ENCODE measurements around the gene ACOXL.

ACOXL gene

GRCh38 chr2:110725370-110725769 lies 7.0 kb upstream of the ACOXL start:
- H3K79me2 ChIP-seq (ENCODE audit: control insufficient read depth, low read length), result no peaks in the 10 kb centered on the region
- no peaks in the 10 kb centered on the region for H3K9me3 ChIP-seq (ENCODE audit: control insufficient read depth, insufficient read depth, low read length)
- H3F3A ChIP-seq (ENCODE audit: control insufficient read depth, insufficient read depth), result no peaks in the 10 kb centered on the region
- no peaks in the 10 kb centered on the region for H3K9me2 ChIP-seq (replicated peaks; ENCODE audit: control insufficient read depth, low read length)
- H3K4me3 ChIP-seq (ENCODE audit: low read length), result no peak overlapping the region
- no peak for TF ChIP-seq CTCF (IDR thresholded peaks at IDR 0.05; ENCODE audit: low read depth, low read length, poor library complexity, severe bottlenecking)
- no peak for TF ChIP-seq EZH2phosphoT487 (IDR thresholded peaks at IDR 0.05; ENCODE audit: borderline replicate concordance, low read length)
- no peak overlapping the region for H3K27ac ChIP-seq (ENCODE audit: low read depth, low read length)
- no peaks in the 10 kb centered on the region for H3K36me3 ChIP-seq (ENCODE audit: control insufficient read depth, low read length)
- no peaks in the 10 kb centered on the region for H3K4me1 ChIP-seq (ENCODE audit: control insufficient read depth, low read length)
- peaks cover 2% of the 10 kb centered on the region for H3K27me3 ChIP-seq (ENCODE audit: control insufficient read depth, low read length)
- H3K4me2 ChIP-seq (ENCODE audit: low read length), result no peak overlapping the region
- H4K20me1 ChIP-seq (ENCODE audit: control insufficient read depth, insufficient read depth, low read depth, low read length), result no peaks in the 10 kb centered on the region

DNA sequence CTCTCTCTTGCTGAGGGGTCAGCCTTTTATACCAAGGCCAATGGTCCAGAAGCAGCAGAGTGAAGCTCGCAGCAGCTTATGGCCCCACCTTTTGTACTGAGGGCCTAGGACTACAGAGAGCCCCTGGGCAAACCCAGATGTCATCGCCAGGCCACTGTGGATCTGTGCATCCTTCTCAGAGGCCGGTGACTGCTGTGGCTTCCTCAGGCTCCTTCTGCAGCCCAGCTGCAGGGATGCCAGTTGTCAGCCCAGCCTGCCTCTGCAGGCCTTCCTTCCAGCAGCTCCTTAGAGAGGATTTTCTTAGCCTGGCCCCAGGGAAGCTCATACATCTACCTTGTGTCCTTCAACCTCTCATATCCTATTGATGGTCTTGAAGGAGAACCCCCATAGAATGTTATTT lies 6.5 kb upstream of the ACOXL start:
- H3K9me2 ChIP-seq (replicated peaks; ENCODE audit: control insufficient read depth, low read length), result no peaks in the 10 kb centered on the region
- no peaks in the 10 kb centered on the region for H3K79me2 ChIP-seq (ENCODE audit: control insufficient read depth, low read length)
- no peak overlapping the region for H3K4me3 ChIP-seq (ENCODE audit: low read length)
- no peaks in the 10 kb centered on the region for H3K4me1 ChIP-seq (ENCODE audit: control insufficient read depth, low read length)
- H3K4me2 ChIP-seq (ENCODE audit: low read length), result no peak overlapping the region
- H3K27me3 ChIP-seq (ENCODE audit: control insufficient read depth, low read length), result peaks cover 4% of the 10 kb centered on the region
- no peak overlapping the region for H3K27ac ChIP-seq (ENCODE audit: low read depth, low read length)
- no peaks in the 10 kb centered on the region for H4K20me1 ChIP-seq (ENCODE audit: control insufficient read depth, insufficient read depth, low read depth, low read length)
- TF ChIP-seq EZH2phosphoT487 (IDR thresholded peaks at IDR 0.05; ENCODE audit: borderline replicate concordance, low read length) (no peak), CTCF (IDR thresholded peaks at IDR 0.05; ENCODE audit: low read depth, low read length, poor library complexity, severe bottlenecking) (no peak)
- H3F3A ChIP-seq (ENCODE audit: control insufficient read depth, insufficient read depth), result no peaks in the 10 kb centered on the region
- H3K9me3 ChIP-seq (ENCODE audit: control insufficient read depth, insufficient read depth, low read length), result no peaks in the 10 kb centered on the region
- no peaks in the 10 kb centered on the region for H3K36me3 ChIP-seq (ENCODE audit: control insufficient read depth, low read length)

DNA sequence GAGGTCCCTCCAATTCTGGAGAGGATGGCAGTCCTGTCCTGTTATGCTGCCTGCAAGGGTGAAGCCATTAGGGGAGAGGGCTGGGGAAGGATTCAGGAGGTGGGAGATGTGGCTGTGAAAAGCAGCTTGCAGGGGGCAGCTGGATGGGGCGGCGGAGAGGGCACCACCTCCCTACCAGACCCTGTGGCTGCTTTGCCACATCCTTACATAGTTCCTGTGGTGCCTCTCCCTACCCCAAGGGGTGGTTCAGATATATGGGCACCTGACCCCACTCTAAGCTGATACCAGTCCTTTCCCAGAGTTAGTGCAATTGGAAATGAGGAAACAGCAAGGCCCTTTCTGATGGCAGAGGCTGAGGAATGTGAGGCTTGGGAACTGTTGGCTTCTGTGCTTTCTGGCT lies 6.1 kb upstream of the ACOXL start:
- Histone ChIP-seq H3K27me3 (ENCODE audit: control insufficient read depth, low read length) (peaks cover 6% of the 10 kb centered on the region), H3K4me2 (ENCODE audit: low read length) (no peak overlapping the region), H3F3A (ENCODE audit: control insufficient read depth, insufficient read depth) (no peaks in the 10 kb centered on the region), H3K4me1 (ENCODE audit: control insufficient read depth, low read length) (no peaks in the 10 kb centered on the region), H3K36me3 (ENCODE audit: control insufficient read depth, low read length) (no peaks in the 10 kb centered on the region), H3K4me3 (ENCODE audit: low read length) (no peak overlapping the region), H3K9me2 (replicated peaks; ENCODE audit: control insufficient read depth, low read length) (no peaks in the 10 kb centered on the region), H3K9me3 (ENCODE audit: control insufficient read depth, insufficient read depth, low read length) (no peaks in the 10 kb centered on the region), H3K27ac (ENCODE audit: low read depth, low read length) (no peak overlapping the region), H4K20me1 (ENCODE audit: control insufficient read depth, insufficient read depth, low read depth, low read length) (no peaks in the 10 kb centered on the region), H3K79me2 (ENCODE audit: control insufficient read depth, low read length) (no peaks in the 10 kb centered on the region)
- TF ChIP-seq EZH2phosphoT487 (IDR thresholded peaks at IDR 0.05; ENCODE audit: borderline replicate concordance, low read length) (no peak), CTCF (IDR thresholded peaks at IDR 0.05; ENCODE audit: low read depth, low read length, poor library complexity, severe bottlenecking) (no peak)

- Histone ChIP-seq H3K27ac (ENCODE audit: low read depth, low read length) (no peak overlapping the region), H3K9me2 (replicated peaks; ENCODE audit: control insufficient read depth, low read length) (no peaks in the 10 kb centered on the region), H3K4me3 (ENCODE audit: low read length) (no peak overlapping the region), H3K36me3 (ENCODE audit: control insufficient read depth, low read length) (no peaks in the 10 kb centered on the region), H3K4me2 (ENCODE audit: low read length) (no peak overlapping the region), H3K27me3 (ENCODE audit: control insufficient read depth, low read length) (peaks cover 13% of the 10 kb centered on the region), H3F3A (ENCODE audit: control insufficient read depth, insufficient read depth) (no peaks in the 10 kb centered on the region), H3K9me3 (ENCODE audit: control insufficient read depth, insufficient read depth, low read length) (no peaks in the 10 kb centered on the region), H3K79me2 (ENCODE audit: control insufficient read depth, low read length) (no peaks in the 10 kb centered on the region), H3K4me1 (ENCODE audit: control insufficient read depth, low read length) (no peaks in the 10 kb centered on the region), H4K20me1 (ENCODE audit: control insufficient read depth, insufficient read depth, low read depth, low read length) (no peaks in the 10 kb centered on the region)
- TF ChIP-seq EZH2phosphoT487 (IDR thresholded peaks at IDR 0.05; ENCODE audit: borderline replicate concordance, low read length), result no peak
- TF ChIP-seq CTCF (IDR thresholded peaks at IDR 0.05; ENCODE audit: low read depth, low read length, poor library complexity, severe bottlenecking), result no peak
These were observed 4.5 kb upstream of the ACOXL start for GRCh38 chr2:110727923-110728322.
